ENCODE data around the gene NPB.

Gene NPB

DNA sequence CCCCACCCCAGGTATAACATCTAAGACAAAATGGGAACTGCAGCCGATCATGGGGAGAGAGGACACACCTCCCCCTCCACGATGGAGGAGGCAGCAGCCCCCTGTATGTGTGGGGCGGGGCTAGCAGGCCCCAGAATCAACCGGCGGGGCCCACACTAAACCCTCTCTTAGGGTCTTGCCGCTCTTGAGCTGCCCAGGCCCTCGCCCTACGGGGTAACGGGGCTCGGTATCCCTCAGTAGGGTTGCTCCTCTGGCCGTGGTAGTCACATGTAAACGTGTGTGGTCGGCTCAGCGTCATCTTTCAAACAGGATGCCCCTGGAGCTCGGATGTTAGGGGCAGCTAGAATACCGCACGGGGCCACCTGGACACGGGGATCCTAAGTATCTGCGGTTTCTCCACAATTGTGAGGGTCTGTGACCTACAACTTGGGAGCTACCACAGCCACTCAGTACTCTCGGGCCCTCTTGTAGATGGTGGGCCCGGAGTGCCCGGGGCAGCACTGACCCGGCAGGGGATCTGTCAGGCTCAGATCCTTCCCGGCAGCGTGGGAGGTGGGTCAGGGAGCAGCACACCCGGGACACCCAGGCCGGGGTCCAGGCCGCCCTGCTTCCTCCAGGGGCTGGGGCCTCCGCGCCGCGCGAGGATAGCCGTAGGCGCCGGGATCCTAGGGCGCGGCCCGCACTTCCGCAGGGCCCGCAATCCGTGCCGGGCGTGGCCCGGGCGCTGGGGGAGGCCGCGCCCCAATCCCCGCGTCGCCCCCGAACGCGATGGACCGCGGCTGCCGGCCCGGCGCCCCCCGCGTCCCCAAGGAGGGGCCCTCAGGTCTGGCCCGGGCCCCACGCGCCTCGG, 31.7 kb upstream of the NPB start:
- DNase-seq, result peak; percentile 45

GRCh38 chr17:81870981-81871386, 31.1 kb upstream of the NPB start, which contains the start of gene ARHGDIA:
Gene ARHGDIA, minus strand, starts transcription at chr17:81871337. Its CDS starts 1,407 bp downstream, at chr17:81869930.
- DNase-seq, result no peak

- DNase-seq, result peak; percentile 96
These were observed 30.4 kb upstream of the NPB start for GRCh38 chr17:81871387-81872230.

DNA sequence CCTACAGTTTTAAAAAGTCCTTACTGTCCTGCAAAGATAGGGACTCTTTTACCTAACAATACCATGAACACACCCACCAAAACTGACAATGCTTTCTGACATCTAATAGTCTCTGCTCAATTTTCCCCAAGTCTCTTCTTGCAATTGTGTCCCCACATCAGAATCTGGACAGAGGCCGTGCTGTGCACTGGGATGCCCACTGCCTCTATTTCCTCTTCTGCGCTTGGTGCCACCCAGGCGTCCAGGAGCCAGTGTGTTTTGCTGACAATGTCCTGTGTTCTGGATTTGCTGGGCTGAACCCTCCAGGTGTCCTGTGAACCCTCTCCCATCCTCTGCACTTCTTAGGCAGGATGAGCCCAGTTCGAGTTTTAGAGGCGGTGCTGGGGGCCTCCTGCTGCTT, 24.5 kb upstream of the NPB start:
- no peak for DNase-seq

- DNase-seq, result no peak
These were observed 23.7 kb upstream of the NPB start for GRCh38 chr17:81878294-81878693.

DNA sequence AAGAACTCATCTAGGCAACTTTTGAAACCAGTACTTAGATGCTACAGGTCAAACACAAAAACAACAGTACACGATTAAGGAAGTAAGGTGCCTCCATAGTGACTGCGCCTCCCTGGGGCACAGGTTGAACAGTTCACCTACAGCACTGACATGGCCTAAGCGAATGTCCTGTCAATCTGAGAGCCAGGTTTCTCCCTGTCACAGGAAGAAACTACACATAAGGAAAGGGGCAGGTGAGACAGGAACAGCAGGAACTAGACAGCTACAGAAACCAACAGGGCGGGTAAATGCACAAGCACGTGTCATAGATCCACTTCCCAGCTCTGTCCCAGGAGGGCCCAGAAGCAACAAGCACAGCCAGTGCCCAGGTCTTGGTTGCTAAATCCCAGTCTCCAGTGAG, 22.9 kb upstream of the NPB start:
- no peak for DNase-seq

- DNase-seq, result no peak
These were observed 17.5 kb upstream of the NPB start for GRCh38 chr17:81884520-81884919.

DNA sequence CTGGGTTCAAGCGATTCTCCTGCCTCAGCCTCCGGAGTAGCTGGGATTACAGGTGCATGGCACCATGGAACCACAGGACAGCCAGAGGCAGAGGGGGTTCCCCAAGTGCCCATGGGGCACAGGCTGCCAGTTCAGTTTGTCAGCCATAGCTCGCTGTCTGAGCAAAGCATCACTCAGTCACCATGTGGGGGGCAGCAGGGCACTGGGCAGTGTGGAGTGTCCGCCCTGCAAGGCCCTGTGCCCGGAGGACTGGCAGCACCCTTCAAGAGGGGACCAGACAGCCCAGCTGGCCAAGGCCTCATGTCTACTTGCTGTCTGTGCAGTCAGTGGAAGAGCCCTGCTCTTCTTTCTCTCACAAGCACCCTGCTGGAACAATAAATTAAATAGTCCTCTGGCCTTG, 17.1 kb upstream of the NPB start:
- DNase-seq, result no peak

DNA sequence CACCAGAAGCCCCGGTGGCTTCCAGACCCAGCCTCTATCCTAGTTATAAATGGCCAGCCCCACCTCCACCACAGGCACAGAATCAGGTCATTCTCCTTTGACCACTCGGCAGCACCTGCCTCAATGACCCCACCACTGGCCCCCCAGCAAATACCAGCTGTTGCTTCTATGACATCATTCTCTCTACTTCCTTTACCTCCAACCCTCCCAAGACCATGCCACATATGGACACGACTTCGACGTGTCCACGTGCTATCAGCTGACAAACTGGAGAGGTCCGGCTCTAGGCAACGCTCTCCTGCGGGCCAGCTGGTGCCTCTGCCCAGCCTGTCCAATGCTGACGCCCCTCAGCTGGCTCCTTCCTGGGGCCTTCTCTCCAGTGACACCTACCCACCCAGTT, 16.6 kb upstream of the NPB start:
- DNase-seq, result no peak

GRCh38 chr17:81885869-81886548, 16.0 kb upstream of the NPB start:
- DNase-seq, result no peak

GRCh38 chr17:81888105-81888987, 13.7 kb upstream of the NPB start:
- no peak for DNase-seq

DNA sequence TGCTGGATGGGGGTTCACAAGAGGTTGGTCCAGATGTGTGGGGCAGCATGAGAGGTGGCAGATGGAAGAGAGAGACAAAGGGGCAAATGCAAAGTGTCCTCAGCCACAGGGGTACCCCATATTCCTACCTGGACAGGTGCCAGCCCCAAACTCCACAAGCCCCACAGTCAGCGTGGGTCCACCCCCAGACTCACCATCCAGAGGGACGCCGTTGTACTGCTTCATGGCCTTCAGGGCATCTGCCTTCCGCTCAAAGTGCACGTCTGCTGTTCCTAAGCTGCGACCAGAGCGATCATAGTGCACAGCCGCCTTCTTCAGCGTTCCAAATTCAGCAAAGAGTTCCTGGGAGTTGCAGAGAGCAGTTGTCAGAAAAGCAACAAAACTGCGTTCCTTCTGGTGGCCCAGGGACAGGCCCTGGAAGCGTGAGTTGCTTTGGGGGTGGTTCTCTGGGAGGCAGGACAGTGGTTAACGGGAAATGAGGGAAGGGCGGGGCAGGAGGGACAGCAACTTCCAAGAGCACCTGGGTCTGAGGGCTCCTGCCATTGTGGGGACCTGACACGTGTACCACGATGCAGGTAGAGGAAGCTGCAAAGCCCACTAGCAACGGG, 12.9 kb upstream of the NPB start:
- DNase-seq, result no peak

DNA sequence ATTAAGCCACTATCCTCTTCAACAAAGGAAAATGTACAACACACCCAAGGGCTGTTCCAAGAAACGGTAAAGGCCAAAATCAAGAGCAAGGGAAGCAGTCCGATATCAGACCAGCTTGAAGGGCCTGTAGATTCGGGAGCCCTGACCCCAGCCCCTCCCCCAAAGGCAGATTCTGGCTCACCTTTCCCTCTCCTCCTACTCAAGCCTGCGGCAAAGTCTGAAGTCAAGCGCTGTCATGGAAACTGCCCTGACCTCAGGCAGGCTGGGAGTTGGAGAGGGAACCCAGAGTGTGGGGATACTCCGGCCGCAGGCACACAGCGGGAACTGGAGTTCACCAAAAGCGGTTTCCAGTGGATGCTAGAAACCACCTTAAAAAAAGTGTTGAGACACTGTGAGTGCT, 12.4 kb upstream of the NPB start:
- no peak for DNase-seq

- DNase-seq, result no peak
These were observed 11.4 kb upstream of the NPB start for GRCh38 chr17:81890447-81891302.

GRCh38 chr17:81891303-81891552, 10.8 kb upstream of the NPB start:
- no peak for DNase-seq

DNA sequence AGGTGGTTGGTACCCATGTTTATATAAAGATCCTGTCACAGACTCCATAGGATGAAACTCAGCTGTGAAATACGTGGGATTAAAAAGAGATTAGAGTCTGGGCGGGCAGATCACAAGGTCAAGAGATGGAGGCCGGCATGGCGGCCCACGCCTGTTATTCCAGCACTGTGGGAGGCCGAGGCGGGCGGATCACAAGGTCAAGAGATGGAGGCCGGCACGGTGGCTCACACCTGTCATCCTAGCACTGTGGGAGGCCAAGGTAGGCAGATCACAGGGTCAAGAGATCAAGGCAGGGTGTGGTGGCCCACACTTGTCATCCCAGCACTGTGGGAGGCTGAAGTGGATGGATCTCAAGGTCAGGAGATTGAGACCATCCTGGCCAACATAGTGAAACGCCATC, 6.6 kb upstream of the NPB start:
- DNase-seq, result no peak

- DNase-seq, result no peak
These were observed 3.8 kb upstream of the NPB start for GRCh38 chr17:81898029-81898866.

DNA sequence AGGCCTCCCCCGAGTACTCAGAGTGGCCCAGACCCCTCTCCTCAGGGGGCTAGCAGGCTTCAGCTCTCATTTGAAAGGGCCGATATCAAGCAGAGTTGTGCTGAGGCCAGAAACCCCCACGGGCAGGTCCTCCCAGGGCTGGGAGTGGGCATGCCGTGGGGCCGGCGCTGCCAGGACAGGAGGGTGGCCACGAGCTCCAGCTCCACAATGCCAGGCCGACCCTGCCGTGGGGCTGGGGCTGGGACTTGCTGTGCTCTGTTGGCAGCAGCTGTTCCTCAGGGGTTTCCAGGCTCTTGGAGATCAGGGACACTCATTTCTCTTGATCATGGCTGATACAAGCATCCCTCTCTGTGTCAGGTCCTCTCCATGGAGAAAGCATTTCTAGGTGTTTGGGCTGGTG, 3.2 kb upstream of the NPB start:
- DNase-seq, result no peak

- DNase-seq, result no peak
These were observed 2.4 kb upstream of the NPB start for GRCh38 chr17:81899514-81900166.
